Measurements from ENCODE around the gene PIN1.

The PIN1 gene

GRCh38 chr19:9891609-9892373 lies 56.7 kb downstream of the PIN1 start:
- no peak for DNase-seq

Data from CD4-positive, alpha-beta T cell treated with Interleukin-1 beta for 1 hour (primary cell).